ENCODE results near the gene FYTTD1. TPM values are rescaled to one million over a fixed set of nuclear protein-coding genes. Genes with fewer than 3 reads are reported as not detected.

FYTTD1 gene
- total RNA-seq, 1 donor = 58.3 TPM

- H3K4me3 ChIP-seq (ENCODE audit: low read depth, low read length) = no peak overlapping the region
- TF ChIP-seq, protein P1, sequence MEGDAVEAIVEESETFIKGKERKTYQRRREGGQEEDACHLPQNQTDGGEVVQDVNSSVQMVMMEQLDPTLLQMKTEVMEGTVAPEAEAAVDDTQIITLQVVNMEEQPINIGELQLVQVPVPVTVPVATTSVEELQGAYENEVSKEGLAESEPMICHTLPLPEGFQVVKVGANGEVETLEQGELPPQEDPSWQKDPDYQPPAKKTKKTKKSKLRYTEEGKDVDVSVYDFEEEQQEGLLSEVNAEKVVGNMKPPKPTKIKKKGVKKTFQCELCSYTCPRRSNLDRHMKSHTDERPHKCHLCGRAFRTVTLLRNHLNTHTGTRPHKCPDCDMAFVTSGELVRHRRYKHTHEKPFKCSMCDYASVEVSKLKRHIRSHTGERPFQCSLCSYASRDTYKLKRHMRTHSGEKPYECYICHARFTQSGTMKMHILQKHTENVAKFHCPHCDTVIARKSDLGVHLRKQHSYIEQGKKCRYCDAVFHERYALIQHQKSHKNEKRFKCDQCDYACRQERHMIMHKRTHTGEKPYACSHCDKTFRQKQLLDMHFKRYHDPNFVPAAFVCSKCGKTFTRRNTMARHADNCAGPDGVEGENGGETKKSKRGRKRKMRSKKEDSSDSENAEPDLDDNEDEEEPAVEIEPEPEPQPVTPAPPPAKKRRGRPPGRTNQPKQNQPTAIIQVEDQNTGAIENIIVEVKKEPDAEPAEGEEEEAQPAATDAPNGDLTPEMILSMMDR (IDR thresholded peaks at IDR 0.05; ENCODE audit: insufficient read depth, low read depth, low read length) = no peak
- DNase-seq (ENCODE audit: low read depth) = peak; percentile 74
Observed at GRCh38 chr3:197809356-197810020, 59.8 kb downstream of the FYTTD1 start.

GRCh38 chr3:197810901-197811300 is 61.2 kb downstream of the FYTTD1 start:
- no peak for DNase-seq (ENCODE audit: low read depth)
- TF ChIP-seq, protein P1 (IDR thresholded peaks at IDR 0.05; ENCODE audit: insufficient read depth, low read depth, low read length) = no peak
- H3K4me3 ChIP-seq (ENCODE audit: low read depth, low read length) = no peak overlapping the region

- peak; percentile 95 for DNase-seq (ENCODE audit: low read depth)
- H3K4me3 ChIP-seq (ENCODE audit: low read depth, low read length) = no peak overlapping the region
- TF ChIP-seq, protein P1 (IDR thresholded peaks at IDR 0.05; ENCODE audit: insufficient read depth, low read depth, low read length) = no peak
Observed at GRCh38 chr3:197811343-197811742, 61.7 kb downstream of the FYTTD1 start.

GRCh38 chr3:197814372-197814771 is 64.7 kb downstream of the FYTTD1 start:
- TF ChIP-seq, protein P1 (IDR thresholded peaks at IDR 0.05; ENCODE audit: insufficient read depth, low read depth, low read length) = no peak
- H3K4me3 ChIP-seq (ENCODE audit: low read depth, low read length) = no peak overlapping the region
- DNase-seq (ENCODE audit: low read depth) = no peak

- no peak overlapping the region for H3K4me3 ChIP-seq (ENCODE audit: low read depth, low read length)
- TF ChIP-seq, protein P1 (IDR thresholded peaks at IDR 0.05; ENCODE audit: insufficient read depth, low read depth, low read length) = no peak
- DNase-seq (ENCODE audit: low read depth) = no peak
Observed at GRCh38 chr3:197820550-197821335, 71.1 kb downstream of the FYTTD1 start.

DNA sequence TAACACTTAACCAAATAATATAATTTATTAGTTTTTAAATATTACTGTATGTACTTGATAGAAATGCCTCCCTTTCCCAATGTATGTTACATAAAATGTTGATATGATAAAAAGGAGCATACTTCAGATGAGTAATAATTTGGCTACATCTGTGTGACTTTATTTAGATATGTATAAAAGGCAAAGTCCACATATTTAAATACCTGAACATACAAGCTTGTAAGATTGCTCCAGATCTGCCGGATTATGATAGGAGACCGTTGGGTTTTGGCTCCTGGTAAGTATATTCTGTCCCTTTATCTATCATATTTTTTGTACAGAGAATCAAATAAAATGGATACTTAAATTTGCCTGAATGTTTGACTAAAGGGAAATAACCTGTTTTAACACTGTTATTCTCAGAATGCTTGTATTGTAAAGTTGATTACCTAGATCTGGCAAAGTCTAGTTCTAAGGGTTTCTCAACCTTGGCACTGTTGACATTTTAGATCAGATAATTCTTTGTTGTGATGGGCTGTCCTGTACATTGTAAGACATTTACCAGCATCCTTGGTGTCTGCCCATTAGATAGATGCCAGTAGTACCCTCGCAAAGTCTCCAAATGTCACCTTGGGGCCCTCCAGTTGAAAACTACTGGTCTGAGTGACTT is 79.8 kb downstream of the FYTTD1 start:
- no peak overlapping the region for H3K4me3 ChIP-seq (ENCODE audit: low read depth, low read length)
- TF ChIP-seq, protein P1 (IDR thresholded peaks at IDR 0.05; ENCODE audit: insufficient read depth, low read depth, low read length) = no peak
- DNase-seq (ENCODE audit: low read depth) = no peak

Data from fibroblast of villous mesenchyme (primary cell).